BE2C (cell line): ENCODE measurements around the gene CASK.

Source experiments
- DNase-seq: peaks from one replicate; pipeline ENCODE4 v3.0.0-alpha.2; 2020
- H3K27me3 ChIP-seq: fragments of 250-450 bp; sonication (Bioruptor Pico); 2 replicates; pipeline ENCODE4 v1.5.1; 2020; ENCODE audit warnings: mild to moderate bottlenecking
- H3K36me3 ChIP-seq: fragments of 250-450 bp; sonication (Bioruptor Pico); 2 replicates; pipeline ENCODE4 v1.5.1; 2020; ENCODE audit warnings: mild to moderate bottlenecking
- H3K4me1 ChIP-seq: fragments of 250-450 bp; sonication (Bioruptor Pico); 2 replicates; pipeline ENCODE4 v1.5.1; 2020
- H3K4me3 ChIP-seq: 2 replicates; pipeline ENCODE4 v1.5.1; 2011; ENCODE audit warnings: low read depth, low read length
- H3K9me3 ChIP-seq: fragments of 250-450 bp; sonication (Bioruptor Pico); 2 replicates; pipeline ENCODE4 v1.5.1; 2020
- CTCF ChIP-seq: IDR thresholded peaks from 2 replicates; pipeline ENCODE4 v1.5.1; 2012; ENCODE audit warnings: mild to moderate bottlenecking, low read depth, low read length

The CASK gene

GRCh38 chrX:41667631-41668030 is 255.7 kb downstream of the CASK start:
- no peaks in the 10 kb centered on the region for H3K4me1 ChIP-seq
- no peaks in the 10 kb centered on the region for H3K27me3 ChIP-seq
- H3K4me3 ChIP-seq: no peak overlapping the region
- no peak for TF ChIP-seq CTCF
- no peaks in the 10 kb centered on the region for H3K36me3 ChIP-seq
- DNase-seq: no peak
- H3K9me3 ChIP-seq: no peaks in the 10 kb centered on the region

- Histone ChIP-seq H3K27me3 (no peaks in the 10 kb centered on the region), H3K4me1 (no peaks in the 10 kb centered on the region), H3K4me3 (no peak overlapping the region), H3K36me3 (no peaks in the 10 kb centered on the region), H3K9me3 (no peaks in the 10 kb centered on the region)
- no peak for TF ChIP-seq CTCF
- no peak for DNase-seq
Measured at GRCh38 chrX:41666251-41666650, 257.1 kb downstream of the CASK start.

GRCh38 chrX:41665686-41666085 is 257.7 kb downstream of the CASK start:
- Histone ChIP-seq H3K4me1 (no peaks in the 10 kb centered on the region), H3K4me3 (no peak overlapping the region), H3K36me3 (no peaks in the 10 kb centered on the region), H3K27me3 (no peaks in the 10 kb centered on the region), H3K9me3 (no peaks in the 10 kb centered on the region)
- no peak for DNase-seq
- no peak for TF ChIP-seq CTCF

GRCh38 chrX:41664908-41665307 is 258.4 kb downstream of the CASK start:
- no peak for TF ChIP-seq CTCF
- H3K4me3 ChIP-seq: no peak overlapping the region
- no peak for DNase-seq
- no peaks in the 10 kb centered on the region for H3K27me3 ChIP-seq
- H3K36me3 ChIP-seq: no peaks in the 10 kb centered on the region
- H3K4me1 ChIP-seq: no peaks in the 10 kb centered on the region
- H3K9me3 ChIP-seq: no peaks in the 10 kb centered on the region

- H3K4me1 ChIP-seq: no peaks in the 10 kb centered on the region
- no peaks in the 10 kb centered on the region for H3K36me3 ChIP-seq
- H3K27me3 ChIP-seq: no peaks in the 10 kb centered on the region
- H3K4me3 ChIP-seq: no peak overlapping the region
- no peak for DNase-seq
- H3K9me3 ChIP-seq: no peaks in the 10 kb centered on the region
- no peak for TF ChIP-seq CTCF
Measured at GRCh38 chrX:41664375-41664901, 258.9 kb downstream of the CASK start.

- Histone ChIP-seq H3K9me3 (no peaks in the 10 kb centered on the region), H3K27me3 (no peaks in the 10 kb centered on the region), H3K36me3 (no peaks in the 10 kb centered on the region), H3K4me3 (no peak overlapping the region), H3K4me1 (no peaks in the 10 kb centered on the region)
- no peak for TF ChIP-seq CTCF
- no peak for DNase-seq
Measured at GRCh38 chrX:41661366-41662095, 261.8 kb downstream of the CASK start.
